GM23338 (cell line): ENCODE measurements around the gene SFN. TPM values are rescaled to one million over a fixed set of nuclear protein-coding genes. Genes with fewer than 3 reads are reported as not detected.

Experiments used
- ATAC-seq: fragments of 200-7000 bp; cut with Tn5 transposase; 3 replicates; pipeline ENCODE4 v1.9.1; 2020
- DNase-seq: peaks from one replicate; pipeline ENCODE4 v3.0.0-alpha.2; 2015; ENCODE audit warnings: low spot score
- H2AFZ ChIP-seq: fragments of 200-600 bp; sonication (generic); 2 replicates; pipeline ENCODE4 v1.8.0; 2016; ENCODE audit warnings: antibody characterized with exemption, mild to moderate bottlenecking, moderate library complexity
- H3F3A ChIP-seq: fragments of 200-600 bp; sonication (generic); replicated peaks from 2 replicates; pipeline ENCODE4 v1.8.0; 2017; ENCODE audit warnings: antibody characterized with exemption, mixed run types, low read depth
- H3K27ac ChIP-seq: fragments of 200-600 bp; sonication (generic); 2 replicates; pipeline ENCODE4 v1.6.1; 2016; ENCODE audit warnings: low read depth
- H3K27me3 ChIP-seq: fragments of 200-600 bp; sonication (generic); 2 replicates; pipeline ENCODE4 v1.8.0; 2016; ENCODE audit warnings: mild to moderate bottlenecking, mixed run types, moderate library complexity; ENCODE audit not compliant: insufficient read depth
- H3K36me3 ChIP-seq: fragments of 200-600 bp; sonication (generic); 2 replicates; pipeline ENCODE4 v1.8.0; 2016; ENCODE audit warnings: mild to moderate bottlenecking; ENCODE audit not compliant: insufficient read depth
- H3K4me1 ChIP-seq: fragments of 200-600 bp; sonication (generic); 2 replicates; pipeline ENCODE4 v1.8.0; 2016; ENCODE audit warnings: mild to moderate bottlenecking, moderate library complexity; ENCODE audit not compliant: insufficient read depth
- H3K4me2 ChIP-seq: fragments of 200-600 bp; sonication (generic); 2 replicates; pipeline ENCODE4 v1.7.1; 2017; ENCODE audit warnings: mixed run types
- H3K4me3 ChIP-seq: fragments of 200-600 bp; sonication (generic); 2 replicates; pipeline ENCODE4 v1.6.1; 2016; ENCODE audit warnings: mixed run types
- H3K79me2 ChIP-seq: fragments of 200-600 bp; sonication (generic); replicated peaks from 2 replicates; pipeline ENCODE4 v1.8.0; 2017; ENCODE audit warnings: mild to moderate bottlenecking; ENCODE audit not compliant: insufficient read depth
- H3K9me2 ChIP-seq: fragments of 200-600 bp; sonication (generic); 2 replicates; pipeline ENCODE4 v1.8.0; 2017; ENCODE audit not compliant: insufficient read depth
- H4K20me1 ChIP-seq: fragments of 200-600 bp; sonication (generic); replicated peaks from 2 replicates; pipeline ENCODE4 v1.8.0; 2017; ENCODE audit warnings: mild to moderate bottlenecking; ENCODE audit not compliant: insufficient read depth
- H3K27ac Mint-ChIP-seq: 2 replicates; pipeline ENCODE4 v1.8.0; 2020; ENCODE audit warnings: inconsistent platforms, mild to moderate bottlenecking, moderate library complexity, mixed read lengths
- H3K27me3 Mint-ChIP-seq: 3 replicates; pipeline ENCODE4 v1.8.0; 2022; ENCODE audit warnings: low read depth, mild to moderate bottlenecking, moderate library complexity, mixed read lengths, inconsistent platforms; ENCODE audit not compliant: insufficient read depth, poor library complexity
- H3K36me3 Mint-ChIP-seq: 3 replicates; pipeline ENCODE4 v1.8.0; 2021; ENCODE audit warnings: low read depth, mild to moderate bottlenecking, inconsistent platforms, moderate library complexity, mixed read lengths
- H3K4me1 Mint-ChIP-seq: 3 replicates; pipeline ENCODE4 v1.8.0; 2020; ENCODE audit warnings: mild to moderate bottlenecking, inconsistent platforms, mixed read lengths
- H3K4me3 Mint-ChIP-seq: 3 replicates; pipeline ENCODE4 v1.8.0; 2021; ENCODE audit warnings: moderate library complexity, mild to moderate bottlenecking, inconsistent platforms, mixed read lengths
- H3K9me3 Mint-ChIP-seq: 3 replicates; pipeline ENCODE4 v1.8.0; 2020; ENCODE audit warnings: moderate library complexity, mild to moderate bottlenecking, inconsistent platforms, mixed read lengths
- CREB1 ChIP-seq: fragments of 250-450 bp; sonication (Bioruptor Pico); IDR thresholded peaks from 2 replicates; pipeline ENCODE4 v1.5.0; 2020; ENCODE audit warnings: low read depth, mild to moderate bottlenecking, moderate library complexity
- EZH2 ChIP-seq: fragments of 200-600 bp; sonication (generic); IDR thresholded peaks from one replicate; pipeline ENCODE4 v1.8.0; 2017; ENCODE audit warnings: antibody characterized with exemption, mild to moderate bottlenecking, low read depth; ENCODE audit not compliant: unreplicated experiment
- JUNB ChIP-seq: IDR thresholded peaks from one replicate; pipeline ENCODE4 v1.6.1; 2016; ENCODE audit warnings: antibody characterized with exemption; ENCODE audit not compliant: unreplicated experiment
- NANOG ChIP-seq: IDR thresholded peaks from 2 replicates; pipeline ENCODE4 v1.6.1; 2016; ENCODE audit warnings: antibody characterized with exemption, borderline replicate concordance
- POLR2AphosphoS5 ChIP-seq: IDR thresholded peaks from 2 replicates; pipeline ENCODE4 v1.6.1; 2016; ENCODE audit warnings: antibody characterized with exemption, low read depth
- ZNF114 ChIP-seq: fragments of 250-450 bp; sonication (Bioruptor Pico); IDR thresholded peaks from 2 replicates; pipeline ENCODE4 v1.5.0; 2020; ENCODE audit warnings: mild to moderate bottlenecking, moderate library complexity
- ZNF331 ChIP-seq: fragments of 250-450 bp; sonication (Bioruptor Pico); IDR thresholded peaks from 2 replicates; pipeline ENCODE4 v1.5.0; 2020; ENCODE audit warnings: low read depth, mild to moderate bottlenecking, moderate library complexity
- polyA plus RNA-seq: library from polyadenylated mRNA; unstranded; fragments of >200 nt; fragmentation: Nextera tagmentation; extraction: Ambion mirVana; gene quantifications from 2 replicates; pipeline ENCODE4 v1.2.1, GENCODE V29; 2016
- total RNA-seq: library from RNA; depleted of rRNA; stranded (reverse); fragments of >200 nt; shearing (Covaris generic); gene quantifications from 2 replicates; pipeline ENCODE4 v1.2.3, GENCODE V29; 2014
- TF ChIP-seq, protein P1 (sequence below), 2 experiments: fragments of 200-600 bp in 1 of 2; sonication (generic) in 1 of 2; conservative IDR thresholded peaks; 2 replicates each; pipeline versions ENCODE4 v1.5.1 to v1.6.1; 2016 to 2017; ENCODE audit warnings: antibody characterized with exemption in 2 of 2, low read depth in 2 of 2, mild to moderate bottlenecking in 2 of 2, moderate library complexity in 1 of 2
- TF ChIP-seq, protein P2 (sequence below): IDR thresholded peaks from one replicate; pipeline ENCODE4 v1.6.1; 2018; ENCODE audit warnings: antibody characterized with exemption; ENCODE audit not compliant: unreplicated experiment

Gene SFN
- total and polyA plus RNA-seq, 2 experiments from 2014 or later = 1.8 to 2.6 TPM

DNA sequence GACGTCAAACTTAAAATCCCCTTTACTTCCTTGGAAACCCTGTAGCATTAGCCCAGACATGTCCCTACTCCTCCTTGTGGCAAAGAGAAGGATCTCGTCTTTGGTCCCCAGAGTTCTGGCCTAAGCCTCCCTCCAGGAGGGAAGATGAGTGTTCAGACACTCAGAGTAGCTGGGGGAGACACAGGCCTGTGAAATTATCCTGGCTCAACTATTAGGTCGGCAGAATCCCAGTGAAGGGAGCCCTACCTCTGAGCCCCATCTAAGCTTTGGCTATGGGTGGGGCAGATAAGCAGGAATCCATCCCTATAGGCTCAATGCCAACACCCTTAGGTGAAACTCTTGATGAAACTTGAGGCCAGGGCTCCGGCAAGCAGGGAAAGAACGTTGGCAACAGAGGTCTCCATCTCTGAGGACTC is 1.7 kb upstream of the SFN start:
- H3K4me3 Mint-ChIP-seq = no peak overlapping the region; the same call in 2 of the 3 replicates
- peak; percentile 63 for DNase-seq
- no peaks in the 10 kb centered on the region for H3K36me3 ChIP-seq

DNA sequence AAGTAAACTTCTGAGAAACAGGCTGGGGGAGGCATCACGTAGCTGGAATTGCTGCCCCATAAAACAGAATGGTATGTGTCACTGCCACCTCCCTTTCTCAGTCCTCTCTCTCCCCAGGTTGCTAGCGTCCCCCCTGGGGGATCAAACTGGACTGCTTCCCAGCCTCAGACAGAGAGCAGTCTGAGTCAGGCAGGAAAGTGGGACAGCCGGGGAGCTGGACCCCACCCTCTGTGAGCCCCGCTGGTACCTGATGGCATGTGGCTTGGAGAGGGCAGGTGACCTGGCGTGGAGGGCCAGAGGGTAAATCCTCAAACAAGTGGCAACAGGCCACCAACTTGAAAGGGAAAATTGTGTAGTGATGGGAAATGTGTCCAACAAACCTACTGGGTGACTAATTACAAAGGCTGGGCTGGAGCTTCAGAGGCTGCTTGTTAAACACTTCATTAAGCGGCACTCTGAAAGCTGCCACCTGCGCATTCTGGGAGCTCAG is 1.0 kb upstream of the SFN start:
- H3K4me2 ChIP-seq = no peak overlapping the region

More for the DNA sequence above, 1.7 kb upstream of the SFN start:
- Histone ChIP-seq H3K4me1 (peaks cover 16% of the 10 kb centered on the region), H3K9me2 (no peaks in the 10 kb centered on the region), H2AFZ (no peak overlapping the region), H3K27me3 (peaks cover 11% of the 10 kb centered on the region), H4K20me1 (no peaks in the 10 kb centered on the region), H3F3A (peaks cover 17% of the 10 kb centered on the region), H3K27ac (no peak overlapping the region), H3K4me3 (no peak overlapping the region), H3K4me2 (no peak overlapping the region), H3K79me2 (no peaks in the 10 kb centered on the region)
- TF ChIP-seq, protein P1, sequence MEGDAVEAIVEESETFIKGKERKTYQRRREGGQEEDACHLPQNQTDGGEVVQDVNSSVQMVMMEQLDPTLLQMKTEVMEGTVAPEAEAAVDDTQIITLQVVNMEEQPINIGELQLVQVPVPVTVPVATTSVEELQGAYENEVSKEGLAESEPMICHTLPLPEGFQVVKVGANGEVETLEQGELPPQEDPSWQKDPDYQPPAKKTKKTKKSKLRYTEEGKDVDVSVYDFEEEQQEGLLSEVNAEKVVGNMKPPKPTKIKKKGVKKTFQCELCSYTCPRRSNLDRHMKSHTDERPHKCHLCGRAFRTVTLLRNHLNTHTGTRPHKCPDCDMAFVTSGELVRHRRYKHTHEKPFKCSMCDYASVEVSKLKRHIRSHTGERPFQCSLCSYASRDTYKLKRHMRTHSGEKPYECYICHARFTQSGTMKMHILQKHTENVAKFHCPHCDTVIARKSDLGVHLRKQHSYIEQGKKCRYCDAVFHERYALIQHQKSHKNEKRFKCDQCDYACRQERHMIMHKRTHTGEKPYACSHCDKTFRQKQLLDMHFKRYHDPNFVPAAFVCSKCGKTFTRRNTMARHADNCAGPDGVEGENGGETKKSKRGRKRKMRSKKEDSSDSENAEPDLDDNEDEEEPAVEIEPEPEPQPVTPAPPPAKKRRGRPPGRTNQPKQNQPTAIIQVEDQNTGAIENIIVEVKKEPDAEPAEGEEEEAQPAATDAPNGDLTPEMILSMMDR (conservative IDR thresholded peaks at IDR 0.05; ENCODE audit: low read depth in 2 of 2) = peak; percentile 49 to 54
- no peak for TF ChIP-seq EZH2
- no peaks in the 10 kb centered on the region for H3K9me3 Mint-ChIP-seq
- H3K27me3 Mint-ChIP-seq = peaks cover 25% of the 10 kb centered on the region
- no peaks in the 10 kb centered on the region; the same call in 2 of the 3 replicates for H3K36me3 Mint-ChIP-seq
- peaks cover 45% of the 10 kb centered on the region for H3K4me1 Mint-ChIP-seq
- ATAC-seq = no peak
- H3K27ac Mint-ChIP-seq = no peak overlapping the region

DNA sequence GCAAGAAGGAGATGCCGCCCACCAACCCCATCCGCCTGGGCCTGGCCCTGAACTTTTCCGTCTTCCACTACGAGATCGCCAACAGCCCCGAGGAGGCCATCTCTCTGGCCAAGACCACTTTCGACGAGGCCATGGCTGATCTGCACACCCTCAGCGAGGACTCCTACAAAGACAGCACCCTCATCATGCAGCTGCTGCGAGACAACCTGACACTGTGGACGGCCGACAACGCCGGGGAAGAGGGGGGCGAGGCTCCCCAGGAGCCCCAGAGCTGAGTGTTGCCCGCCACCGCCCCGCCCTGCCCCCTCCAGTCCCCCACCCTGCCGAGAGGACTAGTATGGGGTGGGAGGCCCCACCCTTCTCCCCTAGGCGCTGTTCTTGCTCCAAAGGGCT is 732 bp downstream of the SFN start:
- Histone ChIP-seq H3K79me2 (no peaks in the 10 kb centered on the region), H3F3A (peaks cover 19% of the 10 kb centered on the region), H3K27me3 (peaks cover 11% of the 10 kb centered on the region), H3K36me3 (no peaks in the 10 kb centered on the region), H3K27ac (no peak overlapping the region), H3K4me3 (peak overlapping the region; percentile 78; the same call in 1 of the 2 replicates), H3K4me2 (peak overlapping the region; percentile 96; the same call in 1 of the 2 replicates), H4K20me1 (no peaks in the 10 kb centered on the region), H2AFZ (no peak overlapping the region), H3K9me2 (no peaks in the 10 kb centered on the region), H3K4me1 (peaks cover 15% of the 10 kb centered on the region)
- peak overlapping the region; percentile 40; the same call in 2 of the 3 replicates for H3K4me3 Mint-ChIP-seq
- H3K9me3 Mint-ChIP-seq = no peaks in the 10 kb centered on the region
- H3K27me3 Mint-ChIP-seq = peaks cover 30% of the 10 kb centered on the region
- TF ChIP-seq JUNB (no peak), ZNF114 (no peak), NANOG (no peak)
- TF ChIP-seq, protein P1 (conservative IDR thresholded peaks at IDR 0.05; ENCODE audit: low read depth in 2 of 2) = no peak
- TF ChIP-seq, protein P2, sequence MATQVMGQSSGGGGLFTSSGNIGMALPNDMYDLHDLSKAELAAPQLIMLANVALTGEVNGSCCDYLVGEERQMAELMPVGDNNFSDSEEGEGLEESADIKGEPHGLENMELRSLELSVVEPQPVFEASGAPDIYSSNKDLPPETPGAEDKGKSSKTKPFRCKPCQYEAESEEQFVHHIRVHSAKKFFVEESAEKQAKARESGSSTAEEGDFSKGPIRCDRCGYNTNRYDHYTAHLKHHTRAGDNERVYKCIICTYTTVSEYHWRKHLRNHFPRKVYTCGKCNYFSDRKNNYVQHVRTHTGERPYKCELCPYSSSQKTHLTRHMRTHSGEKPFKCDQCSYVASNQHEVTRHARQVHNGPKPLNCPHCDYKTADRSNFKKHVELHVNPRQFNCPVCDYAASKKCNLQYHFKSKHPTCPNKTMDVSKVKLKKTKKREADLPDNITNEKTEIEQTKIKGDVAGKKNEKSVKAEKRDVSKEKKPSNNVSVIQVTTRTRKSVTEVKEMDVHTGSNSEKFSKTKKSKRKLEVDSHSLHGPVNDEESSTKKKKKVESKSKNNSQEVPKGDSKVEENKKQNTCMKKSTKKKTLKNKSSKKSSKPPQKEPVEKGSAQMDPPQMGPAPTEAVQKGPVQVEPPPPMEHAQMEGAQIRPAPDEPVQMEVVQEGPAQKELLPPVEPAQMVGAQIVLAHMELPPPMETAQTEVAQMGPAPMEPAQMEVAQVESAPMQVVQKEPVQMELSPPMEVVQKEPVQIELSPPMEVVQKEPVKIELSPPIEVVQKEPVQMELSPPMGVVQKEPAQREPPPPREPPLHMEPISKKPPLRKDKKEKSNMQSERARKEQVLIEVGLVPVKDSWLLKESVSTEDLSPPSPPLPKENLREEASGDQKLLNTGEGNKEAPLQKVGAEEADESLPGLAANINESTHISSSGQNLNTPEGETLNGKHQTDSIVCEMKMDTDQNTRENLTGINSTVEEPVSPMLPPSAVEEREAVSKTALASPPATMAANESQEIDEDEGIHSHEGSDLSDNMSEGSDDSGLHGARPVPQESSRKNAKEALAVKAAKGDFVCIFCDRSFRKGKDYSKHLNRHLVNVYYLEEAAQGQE = no peak
- DNase-seq (no peak), ATAC-seq (no peak)
- H3K27ac Mint-ChIP-seq = no peak overlapping the region
- peaks cover 40% of the 10 kb centered on the region for H3K4me1 Mint-ChIP-seq
- H3K36me3 Mint-ChIP-seq = no peaks in the 10 kb centered on the region; the same call in 2 of the 3 replicates

More for the DNA sequence above, 1.0 kb upstream of the SFN start:
- peaks cover 25% of the 10 kb centered on the region for H3K27me3 Mint-ChIP-seq
- Histone ChIP-seq H3F3A (peaks cover 17% of the 10 kb centered on the region), H2AFZ (no peak overlapping the region), H3K27me3 (peaks cover 11% of the 10 kb centered on the region), H3K4me3 (no peak overlapping the region), H3K4me1 (peaks cover 13% of the 10 kb centered on the region), H3K36me3 (no peaks in the 10 kb centered on the region), H3K9me2 (no peaks in the 10 kb centered on the region), H3K79me2 (no peaks in the 10 kb centered on the region), H4K20me1 (no peaks in the 10 kb centered on the region), H3K27ac (no peak overlapping the region)
- ATAC-seq (no peak), DNase-seq (no peak)
- H3K27ac Mint-ChIP-seq = no peak overlapping the region
- TF ChIP-seq EZH2 (no peak), POLR2AphosphoS5 (no peak), CREB1 (CRISPR knock-in tag) (no peak), ZNF331 (CRISPR knock-in tag) (no peak)
- H3K36me3 Mint-ChIP-seq = no peaks in the 10 kb centered on the region; the same call in 2 of the 3 replicates
- no peaks in the 10 kb centered on the region for H3K9me3 Mint-ChIP-seq
- peaks cover 39% of the 10 kb centered on the region for H3K4me1 Mint-ChIP-seq
- H3K4me3 Mint-ChIP-seq = peak overlapping the region; percentile 26; the same call in 1 of the 3 replicates
